Smooth muscle cell (in vitro differentiated cells): Measurements from ENCODE around the gene TSC22D1. TPM values are rescaled to one million over a fixed set of nuclear protein-coding genes. Genes with fewer than 3 reads are reported as not detected.
A peak's percentile ranks its signal among the peaks of the same experiment; 100 is the strongest.

Source experiments
- DNase-seq: peaks from one replicate; lab custom pipeline; 2025; ENCODE audit not compliant: unreplicated experiment; lab: John Stamatoyannopoulos, UW
- H2AFZ ChIP-seq: fragments of 200-600 bp; sonication (generic); 2 replicates; pipeline ENCODE4 v1.6.0; 2016; ENCODE audit warnings: antibody characterized with exemption, low read depth, mild to moderate bottlenecking
- H3F3A ChIP-seq: fragments of 200-600 bp; sonication (generic); 2 replicates; pipeline ENCODE4 v1.6.0; 2017; ENCODE audit warnings: antibody characterized with exemption, low read depth
- H3K27ac ChIP-seq: fragments of 200-600 bp; sonication (generic); 2 replicates; pipeline ENCODE4 v1.5.1; 2016; ENCODE audit warnings: low read depth, mild to moderate bottlenecking
- H3K27me3 ChIP-seq: fragments of 200-600 bp; sonication (generic); 2 replicates; pipeline ENCODE4 v1.6.1; 2016; ENCODE audit warnings: low read depth, mild to moderate bottlenecking
- H3K36me3 ChIP-seq: fragments of 200-600 bp; sonication (generic); 2 replicates; pipeline ENCODE4 v1.5.1; 2016; ENCODE audit warnings: low read depth
- H3K4me1 ChIP-seq: fragments of 200-600 bp; sonication (generic); 2 replicates; pipeline ENCODE4 v1.5.1; 2016; ENCODE audit warnings: low read depth
- H3K4me2 ChIP-seq: fragments of 200-600 bp; sonication (generic); 2 replicates; pipeline ENCODE4 v1.6.0; 2016; ENCODE audit warnings: mild to moderate bottlenecking
- H3K4me3 ChIP-seq: fragments of 200-600 bp; sonication (generic); 2 replicates; pipeline ENCODE4 v1.5.1; 2016; ENCODE audit warnings: mild to moderate bottlenecking
- H3K79me2 ChIP-seq: fragments of 200-600 bp; sonication (generic); 2 replicates; pipeline ENCODE4 v1.6.0; 2016; ENCODE audit warnings: low read depth, mild to moderate bottlenecking
- H3K9ac ChIP-seq: fragments of 200-600 bp; sonication (generic); 2 replicates; pipeline ENCODE4 v1.6.0; 2016; ENCODE audit warnings: low read depth
- H3K9me3 ChIP-seq: fragments of 200-600 bp; sonication (generic); replicated peaks from 2 replicates; pipeline ENCODE4 v1.5.1; 2016; ENCODE audit warnings: low read depth
- H4K20me1 ChIP-seq: fragments of 200-600 bp; sonication (generic); 2 replicates; pipeline ENCODE4 v1.6.0; 2016; ENCODE audit warnings: low read depth
- WGBS: methylation state at CpG from one replicate; pipeline ENCODE4 v1.1.7; 2016; ENCODE audit warnings: low lambda C conversion rate; 5-methylcytosine and 5-hydroxymethylcytosine counted together
- polyA plus RNA-seq: library from polyadenylated mRNA; unstranded; fragments of >200 nt; fragmentation: Nextera tagmentation; extraction: Ambion mirVana; gene quantifications from 2 replicates; pipeline ENCODE4 v1.2.1, GENCODE V29; 2016
- total RNA-seq: library from RNA; depleted of rRNA; stranded (reverse); fragments of >200 nt; gene quantifications from 2 replicates; pipeline ENCODE4 v1.2.3, GENCODE V29; 2014
- TF ChIP-seq, protein P1 (sequence below): fragments of 200-600 bp; sonication (generic); IDR thresholded peaks from 2 replicates; pipeline ENCODE4 v1.5.1; 2017; ENCODE audit warnings: borderline replicate concordance, mild to moderate bottlenecking, antibody characterized with exemption; ENCODE audit not compliant: insufficient read depth, poor library complexity, severe bottlenecking

Gene TSC22D1
- total and polyA plus RNA-seq, 2 experiments from 2014 or later: 117 to 159 TPM

DNA sequence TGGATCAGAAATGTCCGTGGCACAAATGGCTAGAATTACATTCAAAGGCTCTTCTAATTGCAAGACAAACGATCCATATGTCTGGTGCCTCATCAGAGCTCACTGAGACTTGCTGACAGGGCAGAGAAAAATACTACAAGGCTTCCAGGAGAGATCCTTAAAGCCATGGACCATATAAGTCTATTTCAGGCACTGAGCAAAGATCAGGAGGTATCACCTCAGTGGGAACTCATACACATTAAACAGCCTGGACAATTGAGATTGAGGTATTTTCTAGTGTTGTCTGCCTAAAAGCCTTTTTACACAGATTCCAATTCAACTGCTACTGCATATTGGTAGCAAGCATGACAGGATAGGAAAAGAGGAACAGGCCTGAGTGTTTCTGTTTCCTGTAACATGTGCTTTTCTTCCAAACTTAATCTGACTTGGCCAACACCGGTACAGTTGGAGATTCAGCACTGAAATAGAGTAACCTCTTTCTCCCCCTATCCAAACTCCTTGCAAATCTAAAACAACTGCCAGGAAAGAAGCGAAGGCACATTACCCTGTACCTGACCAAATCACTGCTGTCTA lies 136.6 kb downstream of the TSC22D1 start:
- TF ChIP-seq, protein P1, sequence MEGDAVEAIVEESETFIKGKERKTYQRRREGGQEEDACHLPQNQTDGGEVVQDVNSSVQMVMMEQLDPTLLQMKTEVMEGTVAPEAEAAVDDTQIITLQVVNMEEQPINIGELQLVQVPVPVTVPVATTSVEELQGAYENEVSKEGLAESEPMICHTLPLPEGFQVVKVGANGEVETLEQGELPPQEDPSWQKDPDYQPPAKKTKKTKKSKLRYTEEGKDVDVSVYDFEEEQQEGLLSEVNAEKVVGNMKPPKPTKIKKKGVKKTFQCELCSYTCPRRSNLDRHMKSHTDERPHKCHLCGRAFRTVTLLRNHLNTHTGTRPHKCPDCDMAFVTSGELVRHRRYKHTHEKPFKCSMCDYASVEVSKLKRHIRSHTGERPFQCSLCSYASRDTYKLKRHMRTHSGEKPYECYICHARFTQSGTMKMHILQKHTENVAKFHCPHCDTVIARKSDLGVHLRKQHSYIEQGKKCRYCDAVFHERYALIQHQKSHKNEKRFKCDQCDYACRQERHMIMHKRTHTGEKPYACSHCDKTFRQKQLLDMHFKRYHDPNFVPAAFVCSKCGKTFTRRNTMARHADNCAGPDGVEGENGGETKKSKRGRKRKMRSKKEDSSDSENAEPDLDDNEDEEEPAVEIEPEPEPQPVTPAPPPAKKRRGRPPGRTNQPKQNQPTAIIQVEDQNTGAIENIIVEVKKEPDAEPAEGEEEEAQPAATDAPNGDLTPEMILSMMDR: no peak
- Histone ChIP-seq H3K4me2 (no peak overlapping the region), H3K4me3 (no peak overlapping the region), H3F3A (peaks cover 12% of the 10 kb centered on the region), H3K9me3 (no peaks in the 10 kb centered on the region), H4K20me1 (peaks cover 60% of the 10 kb centered on the region), H3K79me2 (peaks cover 23% of the 10 kb centered on the region), H3K9ac (no peak overlapping the region), H2AFZ (no peak overlapping the region), H3K27me3 (no peaks in the 10 kb centered on the region), H3K4me1 (peaks cover 10% of the 10 kb centered on the region), H3K36me3 (no peaks in the 10 kb centered on the region), H3K27ac (peak overlapping the region; percentile 9)
- 55% methylated on average over 4 of the region's 4 CpGs for WGBS
- no peak for DNase-seq

GRCh38 chr13:44438234-44438579 lies 137.9 kb downstream of the TSC22D1 start:
- no peak overlapping the region for H3K4me3 ChIP-seq
- peaks cover 16% of the 10 kb centered on the region for H3F3A ChIP-seq
- H3K27me3 ChIP-seq: no peaks in the 10 kb centered on the region
- H3K4me2 ChIP-seq: no peak overlapping the region
- H3K9me3 ChIP-seq: no peaks in the 10 kb centered on the region
- H3K36me3 ChIP-seq: no peaks in the 10 kb centered on the region
- H3K79me2 ChIP-seq: peaks cover 17% of the 10 kb centered on the region
- TF ChIP-seq, protein P1: no peak
- H2AFZ ChIP-seq: no peak overlapping the region
- H3K27ac ChIP-seq: no peak overlapping the region
- peaks cover 62% of the 10 kb centered on the region for H4K20me1 ChIP-seq
- peaks cover 23% of the 10 kb centered on the region for H3K4me1 ChIP-seq
- no peak for DNase-seq
- 24% methylated on average over 3 of the region's 3 CpGs for WGBS
- no peak overlapping the region for H3K9ac ChIP-seq

DNA sequence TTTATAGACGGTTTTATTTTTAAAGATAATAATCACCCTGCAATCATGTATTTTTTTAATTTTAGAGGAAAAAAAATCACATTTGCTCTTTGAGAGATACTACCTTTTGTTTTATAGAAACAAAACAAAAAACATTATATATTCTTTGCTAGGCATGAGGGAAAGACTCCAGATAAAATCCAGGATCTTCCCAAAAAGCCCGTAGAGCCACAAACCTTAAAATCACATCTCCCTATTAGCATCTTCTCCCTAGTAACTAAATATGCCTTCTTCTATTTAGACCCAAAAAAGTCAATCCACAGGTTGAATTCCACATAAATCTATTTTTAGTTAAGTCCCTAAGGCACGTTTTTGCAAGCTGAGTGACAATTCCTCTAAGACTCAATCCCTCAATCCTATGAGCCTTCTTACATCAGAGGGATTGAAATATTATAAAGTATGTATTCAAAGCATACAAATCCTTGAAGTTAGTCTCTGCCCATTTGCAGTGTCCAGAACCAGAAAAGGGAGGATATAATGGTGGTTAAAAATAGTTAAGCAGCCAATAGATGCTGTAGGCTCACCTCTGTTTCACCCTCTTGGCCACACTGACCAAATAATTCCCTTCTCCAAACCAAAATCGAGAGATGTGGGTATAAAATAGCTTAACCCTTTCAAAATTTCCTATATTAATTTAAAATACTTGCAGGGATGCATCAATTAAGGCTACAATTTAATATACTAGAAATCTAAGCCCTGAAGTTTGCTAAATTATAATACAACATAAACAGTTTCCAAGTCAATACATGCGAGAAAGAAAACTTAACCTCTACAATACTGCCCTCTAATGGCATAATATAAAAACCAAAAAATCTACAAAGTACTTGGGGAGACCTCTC lies 138.5 kb downstream of the TSC22D1 start:
- Histone ChIP-seq H3K4me1 (peaks cover 27% of the 10 kb centered on the region), H3K27me3 (no peaks in the 10 kb centered on the region), H4K20me1 (peaks cover 64% of the 10 kb centered on the region), H3K9me3 (no peaks in the 10 kb centered on the region), H3K9ac (peak overlapping the region; percentile 90), H3K79me2 (peaks cover 11% of the 10 kb centered on the region), H3K36me3 (no peaks in the 10 kb centered on the region), H3K4me2 (peak overlapping the region; percentile 91), H3K27ac (peak overlapping the region; percentile 97), H3K4me3 (peak overlapping the region; percentile 97), H3F3A (peaks cover 20% of the 10 kb centered on the region), H2AFZ (no peak overlapping the region)
- no peak for DNase-seq
- TF ChIP-seq, protein P1: peak; percentile 68
- 12% methylated on average over 5 of the region's 5 CpGs for WGBS
